GM21619 (cell line): ENCODE data around the gene APP.

Experiments
- ATAC-seq: cut with Tn5 transposase; IDR thresholded peaks from one replicate; pipeline ENCODE4 v1.9.1; 2021; ENCODE audit not compliant: unreplicated experiment

Gene APP

GRCh38 chr21:25884311-25884710 lies 286.3 kb downstream of the APP start:
- no peak for ATAC-seq

GRCh38 chr21:25881524-25882376 lies 288.8 kb downstream of the APP start:
- ATAC-seq = peak; percentile 80

DNA sequence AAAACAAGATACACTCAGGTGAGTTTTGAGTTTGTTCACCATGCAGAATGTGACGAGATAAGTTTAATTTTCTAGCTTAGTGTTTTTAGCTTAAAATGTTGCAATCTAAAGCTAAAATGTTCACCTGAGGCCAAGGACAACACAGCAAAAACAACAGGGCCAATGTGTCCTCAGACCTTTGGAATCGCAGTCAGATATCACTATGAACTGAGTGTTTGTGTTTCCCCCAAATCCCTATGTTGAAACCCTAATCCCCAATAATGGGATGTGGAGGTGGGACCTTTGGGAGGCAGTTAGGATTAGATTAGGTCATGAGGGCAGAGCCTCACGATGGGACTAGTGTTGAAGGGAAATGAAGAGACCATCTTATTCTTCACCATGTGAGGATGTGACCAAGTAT lies 291.4 kb downstream of the APP start:
- no peak for ATAC-seq

- no peak for ATAC-seq
Observed at GRCh38 chr21:25878344-25878743, 292.2 kb downstream of the APP start.

DNA sequence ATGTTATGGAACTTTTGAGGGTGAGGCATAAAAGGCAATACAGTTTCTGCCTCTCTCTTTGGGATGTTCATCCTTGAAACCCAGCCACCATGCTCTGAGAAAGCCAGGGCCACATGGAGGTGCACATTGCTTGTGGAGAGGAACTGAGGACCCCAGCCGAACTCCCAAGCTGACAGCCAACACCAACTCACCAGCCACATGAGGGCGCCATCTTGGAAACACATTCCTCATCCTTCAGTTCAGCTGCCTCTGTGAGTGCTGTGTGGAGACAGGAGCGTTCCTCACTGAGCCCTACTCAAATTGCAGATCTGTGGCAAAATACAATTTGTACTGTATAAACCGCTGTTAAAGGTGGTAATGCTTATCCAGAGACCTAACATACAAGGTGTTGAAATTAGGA lies 298.3 kb downstream of the APP start:
- ATAC-seq = no peak

GRCh38 chr21:25871566-25871965 lies 299.0 kb downstream of the APP start:
- ATAC-seq = no peak

- ATAC-seq = no peak
Observed at GRCh38 chr21:25870084-25870483, 300.5 kb downstream of the APP start.

- ATAC-seq = no peak
Observed at GRCh38 chr21:25867061-25867460, 303.5 kb downstream of the APP start.

- ATAC-seq = no peak
Observed at GRCh38 chr21:25863747-25864146, 306.8 kb downstream of the APP start.

DNA sequence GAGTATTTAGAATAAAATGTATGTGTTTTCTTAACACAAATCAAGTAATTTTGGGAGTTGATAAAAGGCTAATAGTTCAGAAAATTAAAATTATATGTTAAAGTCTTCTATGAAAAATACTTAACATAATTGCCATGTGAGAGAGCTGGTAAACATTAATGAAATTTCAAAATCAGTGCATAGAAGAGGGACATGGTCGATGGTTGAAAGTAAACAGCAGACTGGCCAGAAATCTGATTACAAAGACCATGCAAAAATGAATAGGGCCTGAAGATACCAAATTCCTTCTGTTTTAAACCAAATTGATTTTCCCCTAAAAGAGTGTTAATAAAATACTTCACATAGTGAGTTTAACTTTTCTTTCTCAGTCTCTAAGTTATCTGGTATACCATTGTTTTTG lies 307.5 kb downstream of the APP start:
- ATAC-seq = no peak

DNA sequence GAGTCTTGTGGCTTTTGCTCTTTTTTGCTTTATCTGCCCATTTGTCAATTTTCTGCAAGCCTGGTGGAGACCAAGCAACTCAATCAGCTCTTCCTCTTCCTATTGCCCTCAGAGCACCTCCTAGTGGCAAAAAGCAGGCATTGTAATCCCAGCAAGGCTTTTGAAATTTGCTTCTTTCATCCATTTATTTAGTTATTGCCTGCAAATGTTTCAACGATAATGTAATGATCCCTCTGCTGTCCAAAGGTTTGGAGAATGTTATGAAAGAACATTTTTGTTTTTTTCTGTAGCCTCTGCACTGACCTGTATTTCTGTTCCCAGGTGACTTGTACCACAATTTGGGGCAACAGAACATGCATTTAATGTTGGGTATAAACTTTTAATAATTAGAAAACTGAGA lies 308.0 kb downstream of the APP start:
- peak; percentile 72 for ATAC-seq

GRCh38 chr21:25862112-25862511 lies 308.5 kb downstream of the APP start:
- ATAC-seq = no peak

DNA sequence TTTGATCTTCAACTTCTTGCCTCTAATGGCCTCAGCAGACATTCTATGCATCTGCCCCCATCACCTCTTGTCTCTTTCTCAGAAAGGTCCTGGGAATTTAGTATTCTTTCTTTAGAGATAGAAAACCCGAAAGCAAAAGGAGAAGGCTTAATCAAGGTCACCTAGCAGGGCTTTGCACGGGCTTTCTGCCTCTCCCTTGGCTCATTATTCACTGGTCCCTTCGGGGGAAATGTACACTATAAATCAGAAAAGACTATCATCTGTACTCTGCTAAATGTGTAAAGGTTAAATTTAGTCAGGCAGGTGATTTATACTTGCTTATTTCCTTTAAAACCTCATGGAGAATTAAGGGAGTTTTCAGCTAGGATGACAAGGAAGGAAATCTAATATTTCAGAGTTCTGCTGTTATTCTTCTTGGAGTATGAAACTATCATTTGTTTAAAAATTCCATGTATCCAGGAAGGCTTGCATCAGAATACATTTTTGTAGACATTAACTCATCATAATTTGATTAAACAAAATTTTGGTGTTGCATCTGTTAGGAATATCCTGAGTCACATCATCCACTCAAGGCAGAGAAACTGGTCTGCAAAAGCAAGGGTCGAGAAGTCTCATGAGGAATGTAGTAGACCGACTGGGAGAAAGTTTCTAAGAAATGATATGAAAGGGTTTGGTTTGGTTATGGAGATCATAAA lies 311.2 kb downstream of the APP start:
- ATAC-seq = no peak

- ATAC-seq = no peak
Observed at GRCh38 chr21:25858325-25858724, 312.2 kb downstream of the APP start.

DNA sequence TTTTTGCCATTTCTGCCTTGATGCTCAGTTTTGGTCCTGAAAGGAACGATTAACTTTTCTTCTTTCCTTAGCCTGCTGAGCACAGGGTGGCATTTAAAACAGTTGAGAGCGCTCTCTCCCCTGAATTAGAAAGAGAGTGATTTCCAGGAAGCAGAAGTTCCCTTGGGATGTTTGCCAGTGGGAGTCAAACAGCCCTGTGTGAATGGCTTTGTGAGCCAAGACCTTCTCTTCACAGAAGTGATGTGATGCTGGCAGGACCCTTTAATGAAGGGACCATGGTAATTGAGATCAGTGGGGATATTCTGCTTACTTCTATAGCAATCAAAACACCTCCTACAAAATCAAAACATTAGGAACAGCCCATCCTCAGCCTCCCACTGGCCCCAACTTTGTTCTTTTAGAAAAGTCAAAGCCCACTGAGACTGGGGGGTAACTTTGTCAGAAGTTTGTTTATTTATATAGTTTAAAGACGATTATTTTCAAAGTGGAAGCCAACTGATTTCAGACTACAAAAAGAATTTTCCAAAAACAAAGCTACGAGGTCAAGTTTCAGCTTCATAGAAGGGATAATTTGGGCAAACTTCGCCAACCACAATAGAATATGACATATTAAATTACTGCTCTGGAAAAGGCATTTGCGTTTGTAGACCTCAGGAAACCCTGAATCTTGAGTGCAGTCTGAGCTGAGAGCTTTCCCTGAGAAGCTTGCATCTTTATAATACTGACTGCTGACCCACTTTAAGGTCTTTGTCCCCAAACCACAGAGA lies 313.1 kb downstream of the APP start:
- no peak for ATAC-seq

DNA sequence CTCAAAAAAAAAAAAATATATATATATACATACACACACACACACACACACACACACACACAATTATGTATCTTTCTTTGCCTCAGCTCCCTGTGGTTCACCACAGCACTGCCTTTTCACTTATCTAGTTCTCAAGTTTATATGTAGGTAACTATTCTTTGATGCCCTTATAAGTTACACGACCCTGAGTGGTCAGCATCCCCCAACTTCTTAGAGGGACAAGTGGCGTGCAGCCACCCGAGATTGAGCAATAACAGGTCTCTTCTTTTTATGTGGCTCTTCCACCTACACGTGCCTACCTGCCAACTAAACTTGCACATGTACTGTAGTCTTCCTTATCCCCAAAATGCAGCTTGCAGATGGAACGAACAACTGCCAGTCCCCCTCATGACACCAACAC lies 315.0 kb downstream of the APP start:
- no peak for ATAC-seq

- ATAC-seq = no peak
Observed at GRCh38 chr21:25850126-25850842, 320.3 kb downstream of the APP start.

DNA sequence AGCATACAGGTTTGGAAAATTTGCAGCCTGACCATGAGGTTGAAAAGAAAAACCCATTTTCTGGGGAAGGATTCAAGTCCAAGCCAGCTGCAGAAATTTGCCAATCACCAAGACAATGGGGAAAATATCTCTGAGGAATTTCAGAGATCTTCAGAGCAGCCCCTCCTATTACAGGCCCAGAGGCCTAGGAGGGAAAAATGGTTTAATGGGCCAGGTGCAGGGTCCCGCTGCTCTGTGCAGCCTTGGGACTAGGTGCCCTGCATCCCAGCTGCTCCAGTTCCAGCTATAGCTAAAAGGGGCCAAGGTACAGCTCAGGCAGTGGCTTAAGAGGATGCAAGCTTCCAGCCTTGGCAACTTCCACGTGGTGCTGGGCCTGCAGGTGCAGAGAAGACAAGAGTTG lies 322.3 kb downstream of the APP start:
- ATAC-seq = no peak

- ATAC-seq = no peak
Observed at GRCh38 chr21:25845729-25846256, 324.8 kb downstream of the APP start.

DNA sequence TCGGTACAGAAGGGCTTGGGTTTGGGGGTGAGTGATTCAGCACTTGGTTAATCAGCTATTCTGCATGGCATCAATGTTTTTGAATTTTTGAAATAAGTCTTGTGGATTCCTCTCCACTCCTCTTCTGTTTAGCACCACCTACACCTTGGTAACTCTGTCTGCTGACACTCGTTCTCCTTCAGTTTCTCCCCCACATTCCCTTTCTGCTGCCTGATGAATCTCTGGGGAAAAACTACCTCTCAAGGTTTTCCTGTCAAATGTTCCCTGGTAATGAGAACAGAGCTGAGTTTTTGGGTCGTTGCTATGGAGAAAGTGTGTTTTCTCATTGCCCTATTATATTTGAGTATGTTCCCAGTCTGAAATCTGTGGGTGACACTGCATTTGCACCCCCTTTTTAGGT lies 327.6 kb downstream of the APP start:
- ATAC-seq = no peak

DNA sequence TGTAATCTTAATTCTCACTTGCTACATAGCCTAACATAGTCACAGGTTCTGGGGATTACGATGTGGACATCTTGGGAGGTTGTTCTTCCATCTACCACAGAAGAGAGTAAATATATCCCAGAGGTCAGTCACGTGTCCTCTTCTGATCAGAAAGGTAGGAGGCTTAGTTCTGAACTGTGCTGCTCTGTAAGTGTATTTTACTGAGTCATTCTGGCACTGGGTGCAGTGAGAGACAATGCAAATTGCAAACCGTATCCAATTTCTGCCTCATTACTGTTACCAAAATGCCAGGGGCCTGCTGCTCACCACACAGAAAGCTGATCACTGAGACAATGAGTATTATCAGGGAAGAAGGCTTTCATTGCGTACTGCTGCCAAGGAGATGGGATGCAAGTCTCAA lies 331.8 kb downstream of the APP start:
- no peak for ATAC-seq
